GM19438 (cell line): Measurements from ENCODE around the gene OR7D2.
"Not testable (repeated sequence)": the region's sequence is repeated elsewhere in the genome, so short reads cannot be mapped to it uniquely, and the experiment has no call there.

Source experiments
- ATAC-seq: cut with Tn5 transposase; IDR thresholded peaks from one replicate; pipeline ENCODE4 v1.9.1; 2021; ENCODE audit warnings: low read depth; ENCODE audit not compliant: unreplicated experiment

OR7D2 gene

GRCh38 chr19:9198044-9198443 is 19.3 kb downstream of the OR7D2 start:
- ATAC-seq = not testable (repeated sequence)

GRCh38 chr19:9205501-9206113 is 26.8 kb downstream of the OR7D2 start:
- ATAC-seq = no peak

- ATAC-seq = no peak
These were observed 40.7 kb downstream of the OR7D2 start, which contains the start of gene OR7D4 for GRCh38 chr19:9219489-9219888. Gene OR7D4, minus strand, starts transcription at chr19:9219589. Its CDS starts 4,752 bp downstream, at chr19:9214837.
